GM19468 (cell line): ENCODE measurements around the gene ZNF821.
"Not testable (repeated sequence)": the region's sequence is repeated elsewhere in the genome, so short reads cannot be mapped to it uniquely, and the experiment has no call there.

Experiments used
- ATAC-seq: cut with Tn5 transposase; IDR thresholded peaks from one replicate; pipeline ENCODE4 v1.9.1; 2021; ENCODE audit warnings: mild to moderate bottlenecking, moderate library complexity, moderate number of reproducible peaks; ENCODE audit not compliant: unreplicated experiment; ENCODE audit errors: extremely low read depth

ZNF821 gene, protein sequence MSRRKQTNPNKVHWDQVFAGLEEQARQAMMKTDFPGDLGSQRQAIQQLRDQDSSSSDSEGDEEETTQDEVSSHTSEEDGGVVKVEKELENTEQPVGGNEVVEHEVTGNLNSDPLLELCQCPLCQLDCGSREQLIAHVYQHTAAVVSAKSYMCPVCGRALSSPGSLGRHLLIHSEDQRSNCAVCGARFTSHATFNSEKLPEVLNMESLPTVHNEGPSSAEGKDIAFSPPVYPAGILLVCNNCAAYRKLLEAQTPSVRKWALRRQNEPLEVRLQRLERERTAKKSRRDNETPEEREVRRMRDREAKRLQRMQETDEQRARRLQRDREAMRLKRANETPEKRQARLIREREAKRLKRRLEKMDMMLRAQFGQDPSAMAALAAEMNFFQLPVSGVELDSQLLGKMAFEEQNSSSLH

DNA sequence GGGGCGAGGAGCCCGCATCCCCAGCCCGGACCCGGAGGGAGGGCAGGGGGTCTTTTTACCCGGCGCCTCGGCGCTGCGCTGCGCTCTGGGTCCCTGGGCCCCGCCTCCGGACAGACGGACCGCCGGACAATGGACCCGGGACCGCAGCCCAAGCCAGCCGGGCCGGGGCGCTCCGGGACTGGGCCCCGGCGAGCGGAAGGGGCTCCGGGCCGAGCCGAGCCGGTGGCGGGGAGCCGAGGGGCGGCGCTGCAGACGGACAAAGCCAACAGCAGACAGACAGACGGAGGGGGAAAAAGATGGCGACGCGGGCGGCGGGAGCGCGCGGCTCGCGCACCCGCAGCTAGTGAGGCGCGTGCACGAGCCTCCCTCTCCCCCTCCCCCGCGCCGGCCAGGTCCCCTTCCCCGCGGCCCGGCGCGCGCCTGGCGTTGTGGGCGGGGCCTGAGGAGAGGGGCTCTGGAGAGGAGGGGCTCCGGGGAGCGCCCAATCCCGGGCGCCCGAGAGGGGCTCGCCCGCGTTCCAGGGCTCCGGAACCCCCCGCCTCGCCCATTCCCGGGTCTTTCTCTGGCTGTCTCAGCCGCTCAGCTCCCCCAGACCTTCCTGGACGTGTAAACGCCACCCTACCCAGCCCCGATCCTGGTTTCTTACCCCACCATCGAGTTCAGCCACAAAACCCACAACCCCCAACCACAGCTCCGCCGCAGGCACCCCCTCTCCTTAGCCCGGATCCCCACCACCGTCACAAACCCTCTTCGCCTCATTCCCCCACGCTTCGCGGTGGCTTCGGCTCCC, at the start of gene ZNF821:
Gene ZNF821 (minus strand): TSS at position 334 of the 790 bp plus-strand sequence. CDS start 4,236 bp downstream, outside the sequence.
- peak; percentile 27 for ATAC-seq

DNA sequence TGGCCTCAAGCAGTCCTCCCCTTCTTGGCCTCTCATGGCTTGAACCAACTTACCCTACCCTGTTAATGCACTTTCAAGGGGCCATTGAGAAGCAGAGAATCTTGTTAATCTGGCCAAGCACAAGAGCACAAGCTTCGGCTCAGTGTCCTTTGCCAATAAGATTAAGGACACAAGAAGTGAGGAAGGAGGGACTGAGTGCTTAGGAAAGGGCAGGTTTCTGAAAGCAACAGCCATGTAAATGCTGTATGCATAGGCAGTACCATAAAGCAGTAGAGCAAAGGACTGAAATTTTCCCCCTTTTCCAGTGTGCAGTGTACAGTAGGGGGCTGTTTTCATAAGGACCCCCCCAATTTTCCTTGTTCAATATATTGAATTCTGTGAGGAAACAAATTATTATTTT, 49.0 kb upstream of the ZNF821 start:
- no peak for ATAC-seq

DNA sequence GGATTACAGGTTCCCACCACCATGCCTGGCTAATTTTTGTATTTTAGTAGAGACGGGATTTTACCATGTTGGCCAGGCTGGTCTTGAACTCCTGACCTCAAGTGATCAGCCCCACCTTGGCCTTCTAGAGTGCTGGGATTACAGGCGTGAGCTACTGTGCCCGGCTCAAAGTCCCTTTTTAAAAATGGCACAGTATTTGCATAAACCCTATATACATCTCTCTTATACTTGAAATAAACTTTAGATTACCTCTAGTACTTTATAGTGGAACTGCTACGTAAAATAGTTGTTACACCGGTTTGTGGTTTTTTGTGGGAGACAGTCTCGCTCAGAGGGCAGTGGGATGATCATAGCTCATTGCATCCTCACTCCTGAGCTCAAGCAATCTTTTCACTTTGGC, 47.6 kb upstream of the ZNF821 start:
- ATAC-seq = no peak

DNA sequence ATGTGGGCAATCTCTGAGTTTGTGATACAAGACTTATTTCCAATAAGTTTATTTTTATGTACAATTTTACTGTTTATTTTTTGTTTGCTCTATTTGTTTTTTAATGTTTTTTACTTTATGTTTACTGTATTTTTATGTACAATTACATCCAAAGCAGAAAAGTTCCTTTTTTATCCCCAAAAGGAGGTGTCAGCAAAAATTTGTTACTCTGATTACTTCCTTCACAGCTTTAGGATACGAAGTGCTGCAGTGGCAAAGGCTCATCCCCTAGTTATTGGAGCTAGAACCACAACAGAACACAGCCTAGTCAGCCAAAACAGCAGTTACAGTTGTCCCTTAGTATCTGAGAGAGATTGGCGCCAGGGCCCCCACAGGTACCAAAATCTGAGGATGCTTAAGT, 47.0 kb upstream of the ZNF821 start:
- ATAC-seq = no peak

DNA sequence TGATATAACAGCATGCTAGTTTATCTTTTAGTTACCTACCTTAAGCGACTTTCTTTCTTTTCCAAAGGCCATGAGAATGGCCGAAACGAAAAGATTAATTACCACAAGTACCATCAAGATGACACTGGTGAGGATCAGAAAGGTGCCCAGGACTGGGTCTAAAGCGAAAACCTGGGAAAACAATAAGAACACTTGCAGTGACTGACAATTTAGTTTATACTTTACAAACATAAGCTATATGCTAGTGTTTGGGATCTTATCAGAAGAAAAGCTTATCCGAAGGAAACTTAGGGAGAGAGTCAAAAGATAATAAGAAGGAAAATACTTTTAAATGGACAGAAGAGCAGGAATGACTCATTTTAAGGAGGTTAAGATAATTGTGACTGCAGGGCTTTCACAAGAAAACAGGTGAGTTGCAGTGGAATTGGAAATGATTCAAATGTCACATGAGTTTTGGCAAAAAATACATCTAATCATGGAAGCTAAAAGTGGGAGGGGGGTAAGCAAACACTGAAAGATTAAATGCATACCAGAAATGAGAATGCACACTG, 46.1 kb upstream of the ZNF821 start:
- no peak for ATAC-seq

DNA sequence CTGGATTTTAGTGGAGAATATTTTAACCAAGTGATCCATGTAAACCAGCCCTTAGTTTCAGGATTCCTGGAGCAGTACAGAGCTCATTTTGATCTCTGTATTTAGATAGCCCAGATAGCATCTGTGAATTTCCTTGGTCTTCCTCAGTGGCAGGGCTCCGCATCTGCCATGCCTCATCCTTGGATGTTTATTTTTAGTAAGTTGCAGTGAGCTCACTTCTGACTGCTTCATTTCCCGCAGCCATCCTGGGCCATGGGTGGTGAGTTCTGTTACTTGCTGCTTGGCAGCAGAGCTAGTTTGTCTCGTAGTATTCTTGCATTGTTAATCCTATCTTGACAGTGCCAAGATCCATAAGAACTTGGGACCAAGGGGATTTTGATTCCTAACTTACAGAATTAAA, 45.1 kb upstream of the ZNF821 start:
- ATAC-seq = no peak

DNA sequence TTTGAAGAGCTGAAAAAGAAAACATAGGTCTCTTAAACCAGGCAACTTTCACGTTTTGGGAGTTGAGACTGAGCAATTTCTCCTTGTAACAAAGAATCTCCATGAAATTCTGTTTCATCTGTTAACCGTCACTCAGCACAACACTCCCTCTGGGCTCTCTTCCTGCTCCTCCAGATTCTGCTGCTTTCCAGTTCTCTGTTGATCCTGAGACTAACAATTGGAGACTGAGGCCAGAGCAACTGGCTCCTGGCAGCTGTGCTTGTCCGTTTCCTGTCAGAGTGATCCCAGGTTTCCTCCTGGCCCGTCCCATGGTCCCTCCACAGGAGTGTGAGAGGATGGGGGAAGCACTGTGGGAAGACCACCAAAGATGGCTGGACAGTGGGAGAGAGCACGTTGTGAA, 43.8 kb upstream of the ZNF821 start:
- no peak for ATAC-seq

DNA sequence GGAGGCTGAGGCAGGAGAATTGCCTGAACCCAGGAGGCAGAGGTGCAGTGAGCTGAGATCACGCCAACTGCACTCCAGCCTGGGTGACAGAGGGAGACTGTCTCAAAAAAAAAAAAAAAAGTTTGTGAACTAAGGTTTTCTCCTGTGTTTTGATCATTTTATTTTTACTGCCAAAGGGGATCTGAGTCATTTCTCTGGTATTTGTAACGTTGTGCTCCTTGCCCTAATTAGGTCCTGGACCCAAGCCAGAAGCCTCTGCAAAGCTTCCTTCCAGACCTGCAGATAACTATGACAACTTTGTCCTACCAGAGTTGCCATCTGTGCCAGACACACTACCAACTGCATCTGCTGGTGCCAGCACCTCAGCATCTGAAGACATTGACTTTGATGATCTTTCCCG, 43.4 kb upstream of the ZNF821 start:
- no peak for ATAC-seq

DNA sequence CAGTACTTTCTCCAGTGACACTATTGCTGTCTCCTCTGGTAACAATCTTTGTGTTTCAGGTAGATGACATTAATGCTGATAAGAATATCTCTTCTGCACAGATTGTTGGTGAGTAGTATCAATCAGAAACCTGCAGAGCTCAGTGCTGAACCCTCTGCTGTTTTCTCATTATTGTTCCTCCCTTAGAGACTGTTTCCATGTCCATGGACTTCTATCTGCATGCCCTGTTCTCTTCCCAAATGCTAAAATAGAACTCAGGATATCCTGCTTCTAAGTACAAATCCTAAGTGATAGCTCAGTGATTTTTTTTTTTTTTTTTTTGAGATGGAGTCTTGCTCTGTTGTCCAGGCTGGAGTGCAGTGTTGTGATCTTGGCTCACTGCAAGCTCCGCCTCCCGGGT, 40.7 kb upstream of the ZNF821 start:
- no peak for ATAC-seq

DNA sequence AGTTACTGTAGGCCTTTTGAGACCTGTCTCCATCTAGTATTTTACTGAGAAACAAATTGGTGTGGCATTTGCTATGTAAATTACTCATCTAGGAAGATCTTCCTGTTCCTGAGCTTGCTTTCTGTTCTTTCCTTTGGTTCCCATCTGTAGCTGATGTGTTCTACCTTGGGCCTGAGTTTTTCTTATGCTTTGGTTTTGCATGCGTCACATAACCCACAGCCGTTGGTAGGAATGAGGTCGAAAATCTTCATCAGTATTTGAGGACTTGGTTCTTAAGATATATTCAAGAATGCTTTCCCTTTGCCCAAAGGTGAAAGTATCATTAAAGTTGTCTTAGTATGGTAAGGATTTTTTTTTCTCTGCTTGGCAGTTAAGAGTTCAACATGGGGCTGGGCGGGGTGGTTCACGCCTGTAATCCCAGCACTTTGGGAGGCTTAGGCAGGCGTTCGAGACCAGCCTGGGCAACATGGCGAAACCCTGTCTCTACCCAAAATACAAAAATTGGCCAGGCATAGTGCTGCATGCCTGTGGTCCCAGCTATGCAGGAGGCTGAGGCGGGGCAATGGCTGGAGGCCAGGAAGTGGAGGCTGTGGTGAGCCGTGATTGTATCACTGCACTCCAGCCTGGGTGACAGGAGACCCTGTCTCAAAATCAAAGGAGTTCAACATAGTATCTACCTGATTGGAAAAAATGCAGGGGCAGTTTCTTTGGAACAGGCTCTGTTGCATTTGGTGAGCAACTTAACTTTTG, 40.1 kb upstream of the ZNF821 start:
- no peak for ATAC-seq

DNA sequence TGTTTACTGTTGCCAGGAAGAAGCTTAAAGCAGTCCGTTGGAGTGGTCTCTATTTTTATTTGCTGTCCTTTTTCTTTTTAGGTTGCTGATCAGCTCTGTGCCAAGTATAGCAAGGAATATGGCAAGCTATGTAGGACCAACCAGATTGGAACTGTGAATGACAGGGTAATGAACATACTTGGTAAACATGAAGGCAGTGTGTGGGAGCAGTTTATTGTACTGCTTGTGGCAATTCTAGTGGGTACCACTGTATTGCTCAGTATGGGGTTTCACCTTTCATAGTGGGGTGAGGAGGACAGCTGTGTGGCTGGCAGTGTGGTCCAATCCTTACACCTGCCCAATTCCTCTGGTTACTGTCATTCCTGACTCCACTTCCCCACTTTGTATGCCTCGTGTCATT, 36.7 kb upstream of the ZNF821 start:
- ATAC-seq = no peak

DNA sequence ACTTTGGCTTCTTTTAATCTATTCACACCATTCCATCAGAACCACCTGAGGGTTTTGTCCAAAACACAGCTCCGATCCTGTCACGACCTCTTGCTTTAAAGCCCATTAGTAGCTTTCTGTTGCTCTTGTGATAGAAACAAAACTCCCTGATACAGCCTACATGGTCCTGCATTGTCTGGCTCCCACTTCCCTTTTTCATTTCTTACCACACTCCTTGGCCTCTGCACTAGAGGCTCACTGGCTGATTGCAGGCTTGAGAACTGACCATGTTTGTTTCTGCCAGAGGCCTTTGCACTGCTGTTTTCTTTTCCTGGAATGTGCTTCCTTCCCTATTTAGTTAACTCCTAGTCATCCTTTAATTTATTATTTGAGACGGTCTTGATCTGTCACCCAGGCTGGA, 35.1 kb upstream of the ZNF821 start:
- ATAC-seq = peak; percentile 76

DNA sequence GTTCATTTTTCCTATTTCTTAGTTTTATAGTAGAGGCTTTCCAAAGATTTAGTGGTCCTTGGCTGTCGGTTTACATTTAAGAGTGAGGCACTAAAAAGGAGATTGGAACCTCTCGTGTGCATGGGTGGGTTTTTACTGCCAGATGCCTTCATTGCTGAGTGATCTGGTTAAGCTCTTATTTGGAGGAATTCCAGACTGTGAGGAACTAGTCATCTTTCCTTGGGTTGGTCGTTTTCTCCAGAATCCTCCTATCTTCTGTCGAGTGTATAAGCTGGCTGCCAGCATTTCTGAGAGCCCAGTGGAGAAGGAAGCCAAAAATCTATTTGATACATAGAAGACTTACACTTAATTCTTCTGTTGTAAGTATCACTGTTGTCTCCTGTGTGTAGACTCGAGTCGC, 33.9 kb upstream of the ZNF821 start:
- no peak for ATAC-seq

DNA sequence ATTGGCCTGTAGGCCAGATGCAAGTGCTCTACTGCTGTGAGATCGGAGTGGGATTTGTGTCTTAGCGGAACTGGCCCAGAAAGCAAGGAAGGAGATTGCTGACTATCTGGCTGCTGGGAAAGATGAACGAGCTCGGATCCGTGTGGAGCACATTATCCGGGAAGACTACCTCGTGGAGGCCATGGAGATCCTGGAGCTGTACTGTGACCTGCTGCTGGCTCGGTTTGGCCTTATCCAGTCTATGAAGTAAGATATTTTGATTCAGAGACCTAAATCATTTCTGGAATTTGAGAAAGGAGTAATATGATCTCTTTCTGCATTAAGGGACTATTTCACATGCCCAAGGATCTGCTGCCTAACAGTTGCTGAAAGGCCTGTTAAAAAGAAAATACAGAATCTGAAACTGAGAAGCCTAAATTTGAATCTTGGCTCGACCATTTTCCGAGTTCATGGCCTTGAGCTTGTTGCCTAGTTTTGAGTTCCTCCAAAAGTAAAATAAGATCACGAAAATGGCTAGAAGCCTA, 32.5 kb upstream of the ZNF821 start:
- ATAC-seq = no peak

DNA sequence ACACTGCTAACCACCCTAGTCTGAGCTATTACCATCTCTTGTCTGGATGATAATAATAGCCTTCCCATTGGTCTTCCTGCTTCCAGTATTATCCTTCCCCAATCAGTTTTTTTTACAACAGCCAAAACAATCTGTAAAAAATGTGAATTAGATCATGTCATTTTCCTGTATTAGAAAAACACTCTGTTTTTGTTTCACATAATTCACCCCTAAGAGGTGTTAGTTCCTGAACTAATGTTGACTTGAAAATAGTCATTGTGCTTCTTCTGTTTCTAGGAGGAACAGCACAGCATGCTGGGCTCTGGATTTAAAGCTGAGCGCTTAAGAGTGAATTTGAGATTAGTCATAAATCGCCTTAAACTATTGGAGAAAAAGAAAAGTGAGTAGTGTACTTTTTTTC, 31.4 kb upstream of the ZNF821 start:
- no peak for ATAC-seq

DNA sequence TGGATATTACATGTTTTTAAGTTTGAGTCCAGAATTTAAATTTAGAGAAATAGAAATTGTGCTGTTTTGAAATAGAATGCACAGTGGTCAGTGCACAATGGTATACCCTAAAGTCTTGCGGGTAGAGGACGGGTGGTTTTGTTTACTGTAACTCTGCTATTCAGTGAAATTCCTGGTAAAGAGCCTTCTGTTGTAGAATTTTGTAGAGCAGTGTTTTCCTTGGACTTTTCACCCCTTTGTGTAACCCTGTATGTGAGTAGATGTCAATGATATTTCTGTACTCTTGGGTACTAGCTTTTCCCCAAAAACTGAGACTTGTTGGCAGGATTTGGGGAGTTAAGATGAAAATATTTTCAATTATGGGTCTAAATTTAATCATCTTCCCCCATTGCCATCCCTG, 30.8 kb upstream of the ZNF821 start:
- no peak for ATAC-seq

DNA sequence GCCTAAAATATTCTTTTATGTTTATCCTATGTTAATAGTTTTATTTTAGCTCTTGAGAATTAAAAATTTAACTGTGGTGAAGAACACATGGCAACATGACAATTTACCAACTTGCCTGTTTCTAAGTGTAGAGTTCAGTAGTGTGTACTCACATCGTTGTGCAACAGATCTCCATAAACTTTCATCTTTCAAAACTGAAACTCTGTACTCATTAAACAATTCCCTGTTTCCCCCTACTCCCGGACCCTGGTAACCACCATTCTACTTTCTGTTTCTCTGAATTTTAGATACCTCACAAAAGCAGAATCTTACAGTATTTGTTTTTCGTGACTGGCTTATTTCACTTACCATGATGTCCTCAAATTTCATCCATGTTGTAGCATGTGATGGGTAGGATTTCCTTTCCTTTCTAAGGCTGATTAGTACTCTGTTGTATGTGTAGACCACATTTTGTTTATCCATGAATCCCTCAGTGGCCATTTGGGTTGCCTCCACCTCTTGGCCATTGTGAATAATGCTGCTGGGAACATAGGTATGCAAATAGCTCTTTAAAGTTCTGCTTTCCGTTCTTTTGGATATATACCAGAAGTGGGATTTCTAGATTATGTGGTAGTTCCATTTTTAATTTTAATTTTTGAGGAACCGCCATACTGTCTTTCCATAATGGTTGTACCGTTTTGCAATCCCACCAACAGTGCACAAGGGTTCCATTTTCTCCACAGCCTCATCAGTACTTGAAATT, 28.7 kb upstream of the ZNF821 start:
- no peak for ATAC-seq

DNA sequence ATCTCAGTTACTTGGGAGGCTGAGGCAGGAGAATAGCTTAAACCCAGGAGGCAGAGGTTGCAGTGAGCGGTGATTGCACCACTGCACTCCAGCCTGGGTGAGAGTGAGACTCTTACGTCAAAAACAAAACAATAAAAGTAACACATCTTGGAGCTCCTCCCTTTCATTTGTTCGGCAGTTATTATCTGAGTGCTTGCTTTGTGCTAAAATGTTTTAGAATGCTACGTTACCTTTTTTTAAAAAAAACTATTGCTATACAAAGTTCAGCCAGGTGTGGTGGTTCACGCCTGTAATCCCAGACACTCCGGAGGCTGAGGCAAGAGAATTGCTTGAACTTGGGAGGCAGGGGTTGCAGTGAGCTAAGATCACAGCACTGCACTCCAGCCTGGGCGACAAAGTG, 27.1 kb upstream of the ZNF821 start:
- no peak for ATAC-seq

DNA sequence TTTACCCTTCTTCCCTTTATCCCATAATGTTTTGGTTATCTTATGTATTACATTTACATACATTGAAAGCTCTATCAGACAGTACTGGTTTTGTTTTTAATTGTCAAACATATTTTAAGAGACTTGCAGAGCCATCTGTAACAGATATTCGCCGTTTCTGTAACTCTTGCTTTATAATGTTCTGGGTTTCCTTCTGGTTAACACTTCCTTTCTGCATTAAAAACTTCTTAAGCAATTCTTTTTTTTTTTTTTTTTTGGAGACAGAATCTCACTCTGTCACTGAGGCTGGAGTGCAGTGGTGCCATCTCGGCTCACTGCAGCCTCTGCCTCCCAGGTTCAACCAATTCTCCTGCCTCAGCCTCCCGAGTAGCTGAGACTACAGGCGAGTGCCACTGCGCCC, 21.8 kb upstream of the ZNF821 start:
- not testable (repeated sequence) for ATAC-seq

DNA sequence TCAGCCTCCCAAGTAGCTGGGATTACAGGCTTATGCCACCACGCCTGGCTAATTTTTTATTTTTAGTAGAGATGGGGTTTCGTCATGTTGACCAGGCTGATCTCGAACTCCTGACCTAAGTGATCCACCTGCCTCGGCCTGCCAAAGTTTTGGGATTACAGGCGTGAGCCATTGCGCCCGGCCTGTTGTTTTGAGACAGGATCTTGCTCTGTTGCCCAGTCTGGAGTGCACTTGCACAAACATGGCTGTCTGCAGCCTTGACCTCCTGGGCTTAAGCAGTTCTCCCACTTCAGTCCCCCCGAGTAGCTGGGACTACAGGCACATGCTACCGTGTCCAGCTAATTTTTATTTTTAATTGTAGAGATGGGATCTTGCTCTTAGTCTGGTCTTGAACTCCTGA, 20.3 kb upstream of the ZNF821 start:
- ATAC-seq = no peak
